Measurements from ENCODE around the gene PROZ.

GRCh38 chr13:113122550-113123225 is 35.8 kb upstream of the PROZ start, which contains the start of gene F10:
- TF ChIP-seq EZH2phosphoT487 (IDR thresholded peaks at IDR 0.05; ENCODE audit: insufficient read depth, low read depth): no peak
- no peak for TF ChIP-seq EZH2 (IDR thresholded peaks at IDR 0.05; ENCODE audit: insufficient read depth, poor library complexity, severe bottlenecking)
